Activated gamma-delta T cell (primary cell): ENCODE data around the gene LEMD2.
"Not testable (repeated sequence)": the region's sequence is repeated elsewhere in the genome, so short reads cannot be mapped to it uniquely, and the experiment has no call there.

Experiments used
- DNase-seq: peaks from one replicate; lab custom pipeline; 2025; lab: John Stamatoyannopoulos, UW
- total RNA-seq, 2 donors: gene quantifications; one replicate each; lab custom pipeline; 2026; lab: John Stamatoyannopoulos, UW

Gene LEMD2
- 105 to 112 reads per million in 2 donors for total RNA-seq

GRCh38 chr6:33788694-33789549, at the start of gene LEMD2:
TSS of gene LEMD2 (minus strand) at chr6:33789130. CDS start at chr6:33789116, 14 bp downstream.
- peak; percentile 83 for DNase-seq

GRCh38 chr6:33837971-33838665, 49.2 kb upstream of the LEMD2 start:
- DNase-seq: no peak

- DNase-seq: no peak
These were observed 48.0 kb upstream of the LEMD2 start for GRCh38 chr6:33836806-33837469.

GRCh38 chr6:33834401-33835392, 45.8 kb upstream of the LEMD2 start:
- DNase-seq: no peak

- no peak for DNase-seq
These were observed 44.7 kb upstream of the LEMD2 start for GRCh38 chr6:33833599-33833998.

- not testable (repeated sequence) for DNase-seq
These were observed 43.9 kb upstream of the LEMD2 start for GRCh38 chr6:33832831-33833230.

GRCh38 chr6:33831725-33832124, 42.8 kb upstream of the LEMD2 start:
- DNase-seq: not testable (repeated sequence)

GRCh38 chr6:33830635-33831240, 41.8 kb upstream of the LEMD2 start:
- DNase-seq: no peak

GRCh38 chr6:33828764-33829731, 40.1 kb upstream of the LEMD2 start:
- no peak for DNase-seq

GRCh38 chr6:33828452-33828763, 39.5 kb upstream of the LEMD2 start:
- no peak for DNase-seq

GRCh38 chr6:33827546-33828451, 38.9 kb upstream of the LEMD2 start:
- DNase-seq: no peak

GRCh38 chr6:33826537-33826936, 37.6 kb upstream of the LEMD2 start:
- DNase-seq: no peak

GRCh38 chr6:33824461-33825154, 35.7 kb upstream of the LEMD2 start:
- DNase-seq: no peak

GRCh38 chr6:33823806-33824205, 34.9 kb upstream of the LEMD2 start:
- DNase-seq: no peak

- no peak for DNase-seq
These were observed 33.9 kb upstream of the LEMD2 start for GRCh38 chr6:33822575-33823395.

GRCh38 chr6:33820784-33821520, 32.0 kb upstream of the LEMD2 start:
- DNase-seq: no peak

- no peak for DNase-seq
These were observed 31.3 kb upstream of the LEMD2 start for GRCh38 chr6:33820243-33820642.
